ENCODE data around the gene RCOR2. TPM values are rescaled to one million over a fixed set of nuclear protein-coding genes. Genes with fewer than 3 reads are reported as not detected.

RCOR2 gene
- total RNA-seq: 0.23 and 0.34 TPM in 2 replicates

GRCh38 chr11:63916837-63917691 is at the start of gene RCOR2:
Gene RCOR2 (minus strand): TSS chr11:63917164. CDS start chr11:63916456, 708 bp downstream.

GRCh38 chr11:63938479-63939396 is 21.8 kb upstream of the RCOR2 start, which contains the start of gene NAA40:
Gene NAA40 (plus strand): TSS chr11:63939002. CDS start chr11:63939097, 95 bp downstream.

Other genes with a start within 250 kb of the RCOR2 start
- gene ATL3, start 245.8 kb downstream of the RCOR2 start, total RNA-seq: 36.1 and 49.7 TPM in 2 replicates
- gene RTN3, start 235.7 kb downstream of the RCOR2 start, total RNA-seq: 46.2 and 58.2 TPM in 2 replicates
- 4.1 and 4.9 TPM in 2 replicates for gene ZFTA, start 148.4 kb downstream of the RCOR2 start, total RNA-seq
- gene SPINDOC, start 103.7 kb downstream of the RCOR2 start, total RNA-seq: 18.1 and 19.2 TPM in 2 replicates
- gene MARK2, start 78.1 kb downstream of the RCOR2 start, total RNA-seq: 31.7 and 33.3 TPM in 2 replicates
- 6.9 and 7.3 TPM in 2 replicates for gene NAA40, start 21.8 kb upstream of the RCOR2 start, total RNA-seq
- gene COX8A, start 57.5 kb upstream of the RCOR2 start, total RNA-seq: 536 and 589 TPM in 2 replicates
- gene OTUB1, start 69.3 kb upstream of the RCOR2 start, total RNA-seq: 121 and 139 TPM in 2 replicates
- under 0.01 and 0.04 TPM in 2 replicates for gene FLRT1, start 118.8 kb upstream of the RCOR2 start, total RNA-seq
- 9.5 and 33.2 TPM in 2 replicates for gene MACROD1, start 248.9 kb upstream of the RCOR2 start, total RNA-seq